Measurements from ENCODE around the gene RFX3.

- TF ChIP-seq CTCF (IDR thresholded peaks at IDR 0.05) (no peak), POLR2A (IDR thresholded peaks at IDR 0.05) (no peak), POLR2AphosphoS5 (IDR thresholded peaks at IDR 0.05) (peak in 1 of 2 donors; percentile 81)
These were observed 91.2 kb downstream of the RFX3 start for GRCh38 chr9:3434594-3434993.
